ENCODE measurements around the gene ZSCAN21.

Gene ZSCAN21

GRCh38 chr7:100015232-100016214 is 34.1 kb upstream of the ZSCAN21 start, which contains the start of gene ZKSCAN1 (continued):
- TF ChIP-seq ZNF561 (tag by site-specific recombination; IDR thresholded peaks at IDR 0.05; ENCODE audit: borderline replicate concordance) (peak; percentile 62; the same call in 1 of the 2 replicates), ZNF266 (tag by site-specific recombination; IDR thresholded peaks at IDR 0.05; ENCODE audit: low read depth) (no peak), KLF7 (tag by site-specific recombination; IDR thresholded peaks at IDR 0.05; ENCODE audit: borderline replicate concordance) (no peak), ZNF211 (tag by site-specific recombination; IDR thresholded peaks at IDR 0.05; ENCODE audit: low read depth) (no peak)

- H3K9me3 ChIP-seq (ENCODE audit: control insufficient read depth, insufficient read depth, low read depth, low read length): no peaks in the 10 kb centered on the region
- H3K27ac ChIP-seq (ENCODE audit: extremely low read depth, low read depth, low read length): peak overlapping the region; percentile 68
- H3K4me1 ChIP-seq (ENCODE audit: control insufficient read depth, insufficient read depth, low read length): peaks cover 7% of the 10 kb centered on the region; the same call in 1 of the 2 replicates
- peak; percentile 74; the same call in 1 of the 2 replicates for TF ChIP-seq SCRT2 (tag by site-specific recombination; IDR thresholded peaks at IDR 0.05)
- TF ChIP-seq PRDM1 (tag by site-specific recombination; IDR thresholded peaks at IDR 0.05): 0 out of 2 replicates have a peak, but pooled peaks have one; percentile 40
- TF ChIP-seq ZBTB11 (tag by site-specific recombination; conservative IDR thresholded peaks at IDR 0.05; ENCODE audit: low read depth): peak; percentile 56; the same call in 1 of the 2 replicates
- TF ChIP-seq ZFP69B (tag by site-specific recombination; IDR thresholded peaks at IDR 0.05): 0 out of 2 replicates have a peak, but pooled peaks have one; percentile 6
- no peak for TF ChIP-seq RBAK (tag by site-specific recombination; IDR thresholded peaks at IDR 0.05)
- TF ChIP-seq ZNF341 (tag by site-specific recombination; IDR thresholded peaks at IDR 0.05; ENCODE audit: low read depth): peak; percentile 62
- TF ChIP-seq ZNF202 (tag by site-specific recombination; IDR thresholded peaks at IDR 0.05; ENCODE audit: borderline replicate concordance): no peak
- H3K4me3 ChIP-seq (ENCODE audit: low read depth, low read length): peak overlapping the region; percentile 82
- CTCF ChIA-PET: interaction anchor here (0.6 to 1.2 kb wide), 7 partner anchors 27 to 836 kb away, joined by 3 to 7 read pairs (median 3); partner anchors contain the start of gene ZSCAN21
- POLR2A ChIA-PET: interaction anchor here (1.1 to 1.3 kb wide), 3 partner anchors 34 to 641 kb away, joined by 3 to 5 read pairs (median 3); partner anchors contain the start of gene ZNF3
- H3K36me3 ChIP-seq (ENCODE audit: control insufficient read depth in 2 of 2, insufficient read depth in 1 of 2, low read length in 2 of 2): peaks cover under 1 to 7% of the 10 kb centered on the region in 2 experiments
Measured at GRCh38 chr7:100016215-100016901, 33.2 kb upstream of the ZSCAN21 start.

GRCh38 chr7:100017300-100017699 is 32.3 kb upstream of the ZSCAN21 start:
- peaks cover 7% of the 10 kb centered on the region; the same call in 1 of the 2 replicates for H3K4me1 ChIP-seq (ENCODE audit: control insufficient read depth, insufficient read depth, low read length)
- no peak overlapping the region for H3K27ac ChIP-seq (ENCODE audit: extremely low read depth, low read depth, low read length)
- H3K36me3 ChIP-seq (ENCODE audit: control insufficient read depth in 2 of 2, insufficient read depth in 1 of 2, low read length in 2 of 2): peaks cover 9 to 15% of the 10 kb centered on the region in 2 experiments
- no peaks in the 10 kb centered on the region for H3K9me3 ChIP-seq (ENCODE audit: control insufficient read depth, insufficient read depth, low read depth, low read length)
- ChIA-PET CTCF (interaction anchor here (0.7 to 1.2 kb wide), 3 partner anchors 28 to 574 kb away, joined by 3 to 6 read pairs (median 3); no protein-coding TSS in a partner anchor), POLR2A (interaction anchor here (1.2 to 1.4 kb wide), 3 partner anchors 33 to 85 kb away, joined by 3 read pairs; partner anchors contain the start of genes AP4M1, MCM7 and ZNF3)
- H3K4me3 ChIP-seq (ENCODE audit: low read depth, low read length): no peak overlapping the region
- no peak for TF ChIP-seq ZNF677 (tag by site-specific recombination; IDR thresholded peaks at IDR 0.05)
- TF ChIP-seq OSR2 (tag by site-specific recombination; IDR thresholded peaks at IDR 0.05): no peak
- no peak for TF ChIP-seq ZFP3 (tag by site-specific recombination; IDR thresholded peaks at IDR 0.05; ENCODE audit: low read depth)
- TF ChIP-seq BCL11B (tag by site-specific recombination; IDR thresholded peaks at IDR 0.05; ENCODE audit: low read depth): no peak
- no peak for TF ChIP-seq ZNF24 (tag by site-specific recombination; IDR thresholded peaks at IDR 0.05)
- TF ChIP-seq ZNF157 (tag by site-specific recombination; IDR thresholded peaks at IDR 0.05): no peak
- no peak for TF ChIP-seq ZBTB1 (tag by site-specific recombination; IDR thresholded peaks at IDR 0.05)
- TF ChIP-seq ZNF580 (tag by site-specific recombination; IDR thresholded peaks at IDR 0.05): no peak
- TF ChIP-seq ZFP69B (tag by site-specific recombination; IDR thresholded peaks at IDR 0.05): no peak
- TF ChIP-seq BCL6B (tag by site-specific recombination; IDR thresholded peaks at IDR 0.05): no peak
- TF ChIP-seq ZBTB21 (tag by site-specific recombination; IDR thresholded peaks at IDR 0.05): no peak
- no peak for TF ChIP-seq ZNF701 (tag by site-specific recombination; IDR thresholded peaks at IDR 0.05)
- no peak for TF ChIP-seq ZNF768 (tag by site-specific recombination; IDR thresholded peaks at IDR 0.05)
- no peak for TF ChIP-seq ZNF549 (tag by site-specific recombination; IDR thresholded peaks at IDR 0.05)
- no peak for TF ChIP-seq ZNF488 (tag by site-specific recombination; IDR thresholded peaks at IDR 0.05)
